Colonic mucosa (tissue), 4 donors: Measurements from ENCODE around the gene DDX46. TPM values are rescaled to one million over a fixed set of nuclear protein-coding genes. Genes with fewer than 3 reads are reported as not detected.

ENCODE experiments used
- DNase-seq: peaks from one replicate; pipeline ENCODE4 v3.0.0-alpha.2; 2020
- H3K27ac ChIP-seq: fragments of 200-600 bp; one replicate; pipeline ENCODE4 v1.8.0; 2021
- H3K27me3 ChIP-seq: fragments of 200-600 bp; one replicate; pipeline ENCODE4 v1.8.0; 2021
- H3K36me3 ChIP-seq: fragments of 200-600 bp; one replicate; pipeline ENCODE4 v1.8.0; 2021
- H3K4me1 ChIP-seq: fragments of 200-600 bp; one replicate; pipeline ENCODE4 v1.8.0; 2021; ENCODE audit warnings: mild to moderate bottlenecking
- H3K4me3 ChIP-seq: fragments of 200-600 bp; one replicate; pipeline ENCODE4 v1.8.0; 2021
- H3K9ac ChIP-seq, 2 donors: one replicate each; pipeline ENCODE4 v1.7.0; 2013; ENCODE audit warnings: control low read depth in 2 of 2, low read depth in 2 of 2, low read length in 2 of 2
- H3K9me3 ChIP-seq: fragments of 200-600 bp; one replicate; pipeline ENCODE4 v1.8.0; 2021
- CTCF ChIP-seq: fragments of 200-600 bp; IDR thresholded peaks from one replicate; pipeline ENCODE4 v1.8.0; 2022; ENCODE audit warnings: antibody characterized with exemption, mild to moderate bottlenecking
- intact Hi-C: fragments of 100-400 bp; cut with DNase I; formaldehyde crosslinking; loops from one replicate; pipeline ENCODE4 v1.14.1; 2022
- total RNA-seq, 2 donors: library from RNA; stranded (reverse); fragmentation: NEBNext Ultra II Directional in 1 of 2; extraction: Animal tissue kit (Norgen Biotek cat#: 25700) in 1 of 2; gene quantifications; one replicate each; pipeline ENCODE4 v1.2.1, GENCODE V29; 2021
- donor health status: healthy.
- donor health status: DM: no; HTN: no; CAD: no.
- donor health status: DM: no; HTN: no; CAD: no.

DDX46 gene
- total RNA-seq, 2 donors from 2014 or later = 38.2 to 49.3 TPM

- Histone ChIP-seq H3K9me3 (no peaks in the 10 kb centered on the region), H3K27ac (no peak overlapping the region), H3K9ac (no peak overlapping the region), H3K4me3 (no peak overlapping the region), H3K36me3 (no peaks in the 10 kb centered on the region), H3K27me3 (no peaks in the 10 kb centered on the region), H3K4me1 (no peaks in the 10 kb centered on the region)
- DNase-seq = no peak
- intact Hi-C loops = no loop called here
- no peak for TF ChIP-seq CTCF
Measured at GRCh38 chr5:134864707-134865106, 106.1 kb downstream of the DDX46 start.

GRCh38 chr5:134873494-134873893, 114.9 kb downstream of the DDX46 start:
- no peak for TF ChIP-seq CTCF
- H3K9me3 ChIP-seq = no peaks in the 10 kb centered on the region
- intact Hi-C loops = no loop called here
- peak overlapping the region; percentile 97 for H3K4me3 ChIP-seq
- no peaks in the 10 kb centered on the region for H3K36me3 ChIP-seq
- H3K27me3 ChIP-seq = no peaks in the 10 kb centered on the region
- H3K9ac ChIP-seq = peak overlapping the region in 1 of 2 donors; percentile 84
- H3K27ac ChIP-seq = peak overlapping the region; percentile 90
- DNase-seq = no peak
- H3K4me1 ChIP-seq = no peaks in the 10 kb centered on the region

- intact Hi-C loops = no loop called here
- TF ChIP-seq CTCF = no peak
- DNase-seq = peak; percentile 82
- no peaks in the 10 kb centered on the region for H3K4me1 ChIP-seq
- H3K9ac ChIP-seq = peak within 1 kb of the TSS; percentile 84 to 98
- peak within 1 kb of the TSS; percentile 97 for H3K4me3 ChIP-seq
- no peaks in the 10 kb centered on the region for H3K36me3 ChIP-seq
- H3K27ac ChIP-seq = peak within 1 kb of the TSS; percentile 90
- H3K27me3 ChIP-seq = no peaks in the 10 kb centered on the region
- H3K9me3 ChIP-seq = no peaks in the 10 kb centered on the region
Measured at GRCh38 chr5:134873987-134874830, 115.6 kb downstream of the DDX46 start, which contains the start of gene TXNDC15. TSS of gene TXNDC15 (plus strand) at chr5:134874371. CDS start at chr5:134874428, 57 bp downstream.

- no peaks in the 10 kb centered on the region for H3K27me3 ChIP-seq
- peak overlapping the region; percentile 84 to 98 for H3K9ac ChIP-seq
- no peaks in the 10 kb centered on the region for H3K36me3 ChIP-seq
- peak overlapping the region; percentile 97 for H3K4me3 ChIP-seq
- peak overlapping the region; percentile 90 for H3K27ac ChIP-seq
- peak; percentile 64 for DNase-seq
- TF ChIP-seq CTCF = no peak
- intact Hi-C loops = no loop called here
- no peaks in the 10 kb centered on the region for H3K4me1 ChIP-seq
- no peaks in the 10 kb centered on the region for H3K9me3 ChIP-seq
Measured at GRCh38 chr5:134874831-134875655, 116.5 kb downstream of the DDX46 start.

GRCh38 chr5:134877159-134877558, 118.6 kb downstream of the DDX46 start:
- H3K9ac ChIP-seq = no peak overlapping the region
- no peak overlapping the region for H3K27ac ChIP-seq
- H3K4me3 ChIP-seq = no peak overlapping the region
- no peak for DNase-seq
- no peaks in the 10 kb centered on the region for H3K27me3 ChIP-seq
- H3K36me3 ChIP-seq = no peaks in the 10 kb centered on the region
- no peaks in the 10 kb centered on the region for H3K4me1 ChIP-seq
- no peaks in the 10 kb centered on the region for H3K9me3 ChIP-seq
- no peak for TF ChIP-seq CTCF
- intact Hi-C loops = no loop called here
